CD4-positive, alpha-beta T cell treated with Interleukin-2 at 100 ng/mL for 4 hours (primary cell): ENCODE measurements around the gene ZNF19.

Experiments
- DNase-seq: peaks from one replicate; pipeline ENCODE4 v3.0.0-alpha.2; 2020; ENCODE audit warnings: low spot score

The ZNF19 gene

GRCh38 chr16:71490361-71490760, 1.2 kb upstream of the ZNF19 start:
- DNase-seq, result no peak

- peak; percentile 83 for DNase-seq
Observed at GRCh38 chr16:71484006-71484893, 4.9 kb downstream of the ZNF19 start.

GRCh38 chr16:71482569-71482968, 6.6 kb downstream of the ZNF19 start:
- DNase-seq, result no peak

- no peak for DNase-seq
Observed at GRCh38 chr16:71480956-71481355, 8.2 kb downstream of the ZNF19 start.

GRCh38 chr16:71479420-71479819, 9.7 kb downstream of the ZNF19 start:
- no peak for DNase-seq

GRCh38 chr16:71476457-71477124, 12.5 kb downstream of the ZNF19 start:
- DNase-seq, result no peak

- DNase-seq, result no peak
Observed at GRCh38 chr16:71474864-71475263, 14.3 kb downstream of the ZNF19 start.

GRCh38 chr16:71473891-71474290, 15.2 kb downstream of the ZNF19 start:
- no peak for DNase-seq

GRCh38 chr16:71472931-71473330, 16.2 kb downstream of the ZNF19 start:
- DNase-seq, result no peak

- DNase-seq, result no peak
Observed at GRCh38 chr16:71472051-71472450, 17.1 kb downstream of the ZNF19 start.

- peak; percentile 27 for DNase-seq
Observed at GRCh38 chr16:71467810-71468209, 21.3 kb downstream of the ZNF19 start.

- no peak for DNase-seq
Observed at GRCh38 chr16:71464231-71464630, 24.9 kb downstream of the ZNF19 start.

GRCh38 chr16:71461686-71462648, 27.2 kb downstream of the ZNF19 start, which contains the start of gene ZNF23:
Gene ZNF23 (minus strand): TSS chr16:71462247. CDS start chr16:71456796, 5,451 bp downstream.
- peak; percentile 78 for DNase-seq

GRCh38 chr16:71460941-71461340, 28.2 kb downstream of the ZNF19 start:
- DNase-seq, result no peak

GRCh38 chr16:71460236-71460635, 28.9 kb downstream of the ZNF19 start:
- DNase-seq, result no peak

GRCh38 chr16:71459510-71459909, 29.6 kb downstream of the ZNF19 start:
- no peak for DNase-seq

GRCh38 chr16:71456801-71457200, 32.3 kb downstream of the ZNF19 start:
- no peak for DNase-seq

- DNase-seq, result no peak
Observed at GRCh38 chr16:71453036-71453435, 36.1 kb downstream of the ZNF19 start.

GRCh38 chr16:71449020-71449419, 40.1 kb downstream of the ZNF19 start:
- no peak for DNase-seq

GRCh38 chr16:71448274-71448866, 40.8 kb downstream of the ZNF19 start:
- no peak for DNase-seq

GRCh38 chr16:71443714-71444113, 45.4 kb downstream of the ZNF19 start:
- DNase-seq, result no peak

- no peak for DNase-seq
Observed at GRCh38 chr16:71442051-71442440, 47.1 kb downstream of the ZNF19 start, which contains the start of gene TLE7. Gene TLE7 (minus strand): TSS chr16:71442054. CDS start chr16:71433324, 8,730 bp downstream.
